D721Med (cell line): ENCODE measurements around the gene SLITRK6.

Source experiments
- DNase-seq: peaks from one replicate; pipeline ENCODE4 v3.0.0; 2011; ENCODE audit warnings: low spot score; ENCODE audit not compliant: insufficient read length
- FAIRE-seq: peaks from 2 replicates; lab custom pipeline; 2011; peaks lifted over from hg19 to GRCh38; lab: Jason Lieb, UNC
- TF ChIP-seq, protein P1 (sequence below): IDR thresholded peaks from 2 replicates; pipeline ENCODE4 v1.5.1; 2012; ENCODE audit warnings: mild to moderate bottlenecking, control low read depth; ENCODE audit not compliant: insufficient read depth; ENCODE audit errors: missing control alignments

SLITRK6 gene, protein sequence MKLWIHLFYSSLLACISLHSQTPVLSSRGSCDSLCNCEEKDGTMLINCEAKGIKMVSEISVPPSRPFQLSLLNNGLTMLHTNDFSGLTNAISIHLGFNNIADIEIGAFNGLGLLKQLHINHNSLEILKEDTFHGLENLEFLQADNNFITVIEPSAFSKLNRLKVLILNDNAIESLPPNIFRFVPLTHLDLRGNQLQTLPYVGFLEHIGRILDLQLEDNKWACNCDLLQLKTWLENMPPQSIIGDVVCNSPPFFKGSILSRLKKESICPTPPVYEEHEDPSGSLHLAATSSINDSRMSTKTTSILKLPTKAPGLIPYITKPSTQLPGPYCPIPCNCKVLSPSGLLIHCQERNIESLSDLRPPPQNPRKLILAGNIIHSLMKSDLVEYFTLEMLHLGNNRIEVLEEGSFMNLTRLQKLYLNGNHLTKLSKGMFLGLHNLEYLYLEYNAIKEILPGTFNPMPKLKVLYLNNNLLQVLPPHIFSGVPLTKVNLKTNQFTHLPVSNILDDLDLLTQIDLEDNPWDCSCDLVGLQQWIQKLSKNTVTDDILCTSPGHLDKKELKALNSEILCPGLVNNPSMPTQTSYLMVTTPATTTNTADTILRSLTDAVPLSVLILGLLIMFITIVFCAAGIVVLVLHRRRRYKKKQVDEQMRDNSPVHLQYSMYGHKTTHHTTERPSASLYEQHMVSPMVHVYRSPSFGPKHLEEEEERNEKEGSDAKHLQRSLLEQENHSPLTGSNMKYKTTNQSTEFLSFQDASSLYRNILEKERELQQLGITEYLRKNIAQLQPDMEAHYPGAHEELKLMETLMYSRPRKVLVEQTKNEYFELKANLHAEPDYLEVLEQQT

DNA sequence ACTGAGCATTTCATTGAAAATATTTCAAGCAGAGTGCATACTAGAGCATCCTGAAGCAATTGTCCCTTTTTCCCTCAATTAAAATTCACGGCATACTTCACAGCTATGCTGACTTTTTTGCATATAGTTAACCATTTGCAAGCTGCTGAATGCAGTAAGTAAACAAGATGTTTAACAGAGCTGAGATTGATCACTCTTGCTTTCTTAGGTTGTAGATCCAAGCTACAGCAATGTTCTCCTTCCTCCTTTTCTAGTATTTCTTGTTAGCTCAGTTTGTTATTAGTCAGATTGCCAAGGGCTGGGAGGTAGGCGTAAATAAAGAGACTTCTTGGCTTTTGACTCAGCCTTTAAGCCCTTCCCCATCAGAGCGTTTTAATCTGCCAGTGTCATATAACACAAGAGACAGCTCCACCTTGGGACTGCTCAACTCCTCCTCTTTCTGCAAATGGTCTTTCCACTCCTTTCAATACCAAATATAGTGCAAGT is at the start of gene SLITRK6:
Gene SLITRK6, minus strand, starts transcription at position 323 of the 486 bp plus-strand sequence. CDS start 2,911 bp downstream, outside the sequence.
- TF ChIP-seq, protein P1, sequence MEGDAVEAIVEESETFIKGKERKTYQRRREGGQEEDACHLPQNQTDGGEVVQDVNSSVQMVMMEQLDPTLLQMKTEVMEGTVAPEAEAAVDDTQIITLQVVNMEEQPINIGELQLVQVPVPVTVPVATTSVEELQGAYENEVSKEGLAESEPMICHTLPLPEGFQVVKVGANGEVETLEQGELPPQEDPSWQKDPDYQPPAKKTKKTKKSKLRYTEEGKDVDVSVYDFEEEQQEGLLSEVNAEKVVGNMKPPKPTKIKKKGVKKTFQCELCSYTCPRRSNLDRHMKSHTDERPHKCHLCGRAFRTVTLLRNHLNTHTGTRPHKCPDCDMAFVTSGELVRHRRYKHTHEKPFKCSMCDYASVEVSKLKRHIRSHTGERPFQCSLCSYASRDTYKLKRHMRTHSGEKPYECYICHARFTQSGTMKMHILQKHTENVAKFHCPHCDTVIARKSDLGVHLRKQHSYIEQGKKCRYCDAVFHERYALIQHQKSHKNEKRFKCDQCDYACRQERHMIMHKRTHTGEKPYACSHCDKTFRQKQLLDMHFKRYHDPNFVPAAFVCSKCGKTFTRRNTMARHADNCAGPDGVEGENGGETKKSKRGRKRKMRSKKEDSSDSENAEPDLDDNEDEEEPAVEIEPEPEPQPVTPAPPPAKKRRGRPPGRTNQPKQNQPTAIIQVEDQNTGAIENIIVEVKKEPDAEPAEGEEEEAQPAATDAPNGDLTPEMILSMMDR = peak; percentile 35
- DNase-seq = no peak
- peak; percentile 91 for FAIRE-seq

DNA sequence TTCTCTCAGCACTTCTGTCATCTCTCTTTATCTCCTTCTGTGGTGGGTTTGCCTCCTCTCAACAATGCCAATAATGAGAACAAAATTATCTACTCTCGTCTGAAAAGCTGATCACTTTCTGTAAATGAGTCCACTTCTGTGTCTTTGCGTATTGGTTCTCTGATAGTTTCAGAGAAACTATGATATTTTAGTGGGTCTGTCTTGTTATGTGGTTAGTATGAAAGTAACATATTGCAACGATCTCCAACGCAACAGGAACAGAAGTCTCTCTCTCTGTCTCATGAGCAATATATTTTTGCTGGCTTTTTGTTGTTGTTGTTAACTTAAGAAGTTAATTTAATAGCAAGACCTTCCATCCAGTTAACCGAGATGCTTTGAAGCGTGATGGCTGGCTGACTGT is 47.8 kb upstream of the SLITRK6 start:
- no peak for DNase-seq
- TF ChIP-seq, protein P1 = no peak
- no peak for FAIRE-seq

DNA sequence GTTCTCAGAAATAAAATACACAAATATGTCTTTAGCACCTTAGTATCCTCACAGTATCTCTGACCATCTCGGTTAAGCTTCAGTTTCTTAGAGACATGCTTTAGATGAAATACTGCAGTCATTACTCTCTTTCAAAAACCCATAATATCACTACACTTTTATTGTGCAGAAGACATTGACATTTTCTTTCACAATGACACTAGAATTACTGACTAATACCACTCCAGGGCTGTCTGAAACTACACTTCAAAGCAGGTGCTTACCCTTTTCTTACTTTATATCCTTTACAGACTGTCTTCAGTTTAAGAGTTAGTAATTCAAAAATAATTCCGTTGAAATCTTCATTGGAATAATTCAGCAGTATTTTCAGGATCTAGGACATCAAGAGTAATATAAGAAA is 42.2 kb upstream of the SLITRK6 start:
- no peak for FAIRE-seq
- TF ChIP-seq, protein P1 = no peak
- no peak for DNase-seq

DNA sequence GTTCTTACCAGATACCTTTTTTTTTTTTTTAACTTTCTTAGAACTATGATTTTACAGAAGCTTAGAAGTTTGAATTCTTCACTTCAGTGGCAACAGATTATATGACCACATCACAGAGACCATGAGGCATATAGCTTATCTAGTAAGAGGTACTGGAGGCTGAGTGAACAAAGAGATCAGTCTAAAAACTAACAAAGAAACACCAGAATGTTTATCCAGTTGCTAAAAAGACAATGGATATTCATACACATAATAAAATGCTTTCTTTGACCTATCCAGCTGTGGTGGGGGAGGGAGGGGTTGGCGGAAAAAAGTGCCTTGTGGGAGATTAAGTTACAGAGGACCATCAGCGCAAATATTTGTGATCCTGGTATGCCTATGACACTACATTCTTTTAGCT is 34.7 kb upstream of the SLITRK6 start:
- TF ChIP-seq, protein P1 = no peak
- FAIRE-seq (no peak), DNase-seq (no peak)

DNA sequence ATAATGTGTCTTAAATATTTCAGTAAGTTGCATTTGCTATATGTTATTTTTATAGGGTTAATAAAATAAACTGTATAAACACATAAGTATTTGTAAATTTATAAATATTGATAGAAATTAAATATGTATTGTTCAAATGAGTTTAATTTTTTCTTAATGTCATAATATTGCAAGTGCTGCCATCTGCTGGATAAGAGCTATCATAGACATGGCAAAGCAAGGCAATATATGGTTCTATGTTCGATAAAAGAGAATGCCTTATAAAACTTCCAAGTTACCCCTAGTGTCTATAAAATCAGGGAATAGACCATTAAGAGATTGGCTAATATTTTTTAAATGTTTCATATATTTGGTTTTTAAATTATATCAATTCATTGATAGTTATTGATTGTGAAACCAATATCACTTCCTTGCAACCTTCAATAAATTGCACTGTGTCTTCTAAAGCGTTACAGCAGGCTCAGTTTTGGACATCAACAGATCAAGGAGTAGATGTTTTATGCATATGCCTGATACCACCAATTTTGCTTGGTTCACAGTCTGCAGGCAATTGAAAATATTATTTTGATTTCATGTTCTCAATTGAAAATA is 29.0 kb upstream of the SLITRK6 start:
- FAIRE-seq = peak; percentile 44

DNA sequence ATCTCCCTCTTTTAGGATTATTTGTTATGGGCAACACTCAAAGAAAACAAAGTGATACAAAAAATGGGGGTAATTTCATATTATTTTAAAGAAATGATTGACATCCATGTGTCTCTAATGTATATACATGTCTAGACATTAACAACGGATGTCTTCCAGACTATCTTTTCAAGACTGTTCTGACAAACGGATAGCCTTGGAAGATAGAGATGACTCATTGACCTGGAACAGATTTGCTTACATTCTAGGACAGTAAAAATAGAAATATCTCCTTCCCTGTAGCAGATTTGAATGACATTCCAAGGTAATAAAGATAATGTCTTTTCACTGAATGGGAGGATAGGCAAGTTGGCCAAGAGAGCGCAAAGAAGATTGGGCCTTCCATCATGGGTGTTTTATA is 26.2 kb upstream of the SLITRK6 start:
- FAIRE-seq = no peak
- TF ChIP-seq, protein P1 = no peak
- DNase-seq = no peak

More for the DNA sequence above, 29.0 kb upstream of the SLITRK6 start:
- TF ChIP-seq, protein P1 = peak; percentile 72
- DNase-seq = no peak
